Measurements from ENCODE around the gene ZSWIM9.

DNA sequence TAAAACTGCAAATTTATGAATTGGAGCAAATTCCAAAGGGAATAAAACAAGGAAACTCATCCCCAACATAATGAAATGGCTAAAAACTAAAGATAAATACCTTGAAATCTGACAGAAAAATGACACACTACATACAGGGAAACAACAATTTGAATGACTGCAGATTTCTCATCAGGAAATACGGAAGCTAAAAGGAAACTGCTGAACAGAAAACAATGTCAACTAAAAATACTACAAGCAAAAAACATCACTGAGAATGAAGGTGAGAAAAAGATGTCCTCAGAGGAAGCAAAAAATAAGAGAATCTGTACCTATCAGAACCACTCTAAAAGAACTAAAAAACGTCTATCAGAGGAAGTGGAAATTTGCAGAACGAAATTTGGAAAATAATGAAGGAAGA is 39.5 kb downstream of the ZSWIM9 start:
- TF ChIP-seq CTCF (IDR thresholded peaks at IDR 0.05; ENCODE audit: poor library complexity) (no peak), EZH2 (IDR thresholded peaks at IDR 0.05; ENCODE audit: borderline replicate concordance) (no peak), EZH2phosphoT487 (IDR thresholded peaks at IDR 0.05; ENCODE audit: low read depth, severe bottlenecking, unreplicated experiment) (no peak)
